ENCODE results near the gene SART3.
"Not testable (repeated sequence)": the region's sequence is repeated elsewhere in the genome, so short reads cannot be mapped to it uniquely, and the experiment has no call there.

Gene SART3

DNA sequence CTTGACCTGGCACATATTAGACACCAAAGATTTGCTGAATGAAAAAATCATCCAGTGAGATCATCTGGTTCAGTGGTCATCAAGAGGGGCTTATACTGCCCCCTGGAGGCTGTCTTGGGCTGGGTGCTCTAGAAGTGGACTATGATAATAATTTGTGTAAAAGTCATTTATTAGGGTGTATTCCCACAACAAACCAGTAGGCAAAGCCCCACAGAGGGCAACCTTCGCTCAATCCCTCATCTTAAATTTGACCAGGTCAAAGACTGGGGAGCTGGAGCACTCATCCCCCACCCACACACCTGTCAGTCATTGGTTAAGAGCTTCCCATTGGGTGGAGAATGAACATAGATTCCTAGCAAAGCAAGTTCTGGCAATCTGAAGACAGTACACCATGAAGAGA, 65.9 kb downstream of the SART3 start:
- TF ChIP-seq, protein P1, sequence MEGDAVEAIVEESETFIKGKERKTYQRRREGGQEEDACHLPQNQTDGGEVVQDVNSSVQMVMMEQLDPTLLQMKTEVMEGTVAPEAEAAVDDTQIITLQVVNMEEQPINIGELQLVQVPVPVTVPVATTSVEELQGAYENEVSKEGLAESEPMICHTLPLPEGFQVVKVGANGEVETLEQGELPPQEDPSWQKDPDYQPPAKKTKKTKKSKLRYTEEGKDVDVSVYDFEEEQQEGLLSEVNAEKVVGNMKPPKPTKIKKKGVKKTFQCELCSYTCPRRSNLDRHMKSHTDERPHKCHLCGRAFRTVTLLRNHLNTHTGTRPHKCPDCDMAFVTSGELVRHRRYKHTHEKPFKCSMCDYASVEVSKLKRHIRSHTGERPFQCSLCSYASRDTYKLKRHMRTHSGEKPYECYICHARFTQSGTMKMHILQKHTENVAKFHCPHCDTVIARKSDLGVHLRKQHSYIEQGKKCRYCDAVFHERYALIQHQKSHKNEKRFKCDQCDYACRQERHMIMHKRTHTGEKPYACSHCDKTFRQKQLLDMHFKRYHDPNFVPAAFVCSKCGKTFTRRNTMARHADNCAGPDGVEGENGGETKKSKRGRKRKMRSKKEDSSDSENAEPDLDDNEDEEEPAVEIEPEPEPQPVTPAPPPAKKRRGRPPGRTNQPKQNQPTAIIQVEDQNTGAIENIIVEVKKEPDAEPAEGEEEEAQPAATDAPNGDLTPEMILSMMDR (IDR thresholded peaks at IDR 0.05; ENCODE audit: borderline replicate concordance, control extremely low read depth, extremely low read depth, insufficient read depth, missing control alignments): peak; percentile 35
- in situ Hi-C loops (cut with MboI; ENCODE audit: low sequenced_read_pairs, unreplicated experiment): no loop called here
- peak; percentile 58 for DNase-seq (ENCODE audit: low spot score)

DNA sequence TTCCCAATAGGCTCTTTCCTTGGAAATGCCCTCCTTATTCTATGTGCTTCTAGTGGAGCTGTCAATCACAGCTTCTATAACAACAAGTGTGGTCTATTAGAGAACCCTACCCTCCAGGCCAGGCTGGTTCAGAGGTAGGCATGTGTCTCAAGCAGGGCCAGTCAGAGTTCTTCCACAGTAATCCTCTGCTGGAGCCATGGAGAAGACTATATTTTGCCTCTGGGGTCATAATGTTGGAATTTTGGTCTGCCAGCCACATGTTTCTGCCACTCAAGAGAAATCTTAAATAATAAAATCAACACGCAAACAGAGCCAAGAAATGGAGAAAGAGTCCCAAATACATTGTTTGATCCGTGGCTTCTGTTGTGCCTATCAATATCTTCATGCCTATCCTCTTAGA, 69.7 kb downstream of the SART3 start:
- TF ChIP-seq, protein P1 (IDR thresholded peaks at IDR 0.05; ENCODE audit: borderline replicate concordance, control extremely low read depth, extremely low read depth, insufficient read depth, missing control alignments): no peak
- DNase-seq (ENCODE audit: low spot score): no peak
- in situ Hi-C loops (cut with MboI; ENCODE audit: low sequenced_read_pairs, unreplicated experiment): no loop called here

DNA sequence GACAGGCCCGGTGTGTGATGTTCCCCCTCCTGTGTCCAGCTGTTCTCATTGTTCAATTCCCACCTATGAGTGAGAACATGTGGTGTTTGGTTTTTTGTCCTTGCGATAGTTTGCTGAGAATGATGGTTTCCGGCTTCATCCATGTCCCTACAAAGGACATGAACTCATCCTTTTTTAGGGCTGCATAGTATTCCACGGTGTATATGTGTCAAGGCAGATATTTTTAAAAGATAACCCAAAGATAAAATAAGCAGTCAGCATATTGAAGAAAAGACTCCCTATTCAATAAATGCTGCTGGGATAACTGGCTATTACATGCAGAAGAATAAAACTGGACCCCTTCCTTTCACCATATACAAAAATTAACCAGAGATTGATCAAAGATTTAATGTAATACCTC, 73.9 kb downstream of the SART3 start:
- DNase-seq (ENCODE audit: low spot score); in situ Hi-C loops (cut with MboI; ENCODE audit: low sequenced_read_pairs, unreplicated experiment): not testable (repeated sequence)

DNA sequence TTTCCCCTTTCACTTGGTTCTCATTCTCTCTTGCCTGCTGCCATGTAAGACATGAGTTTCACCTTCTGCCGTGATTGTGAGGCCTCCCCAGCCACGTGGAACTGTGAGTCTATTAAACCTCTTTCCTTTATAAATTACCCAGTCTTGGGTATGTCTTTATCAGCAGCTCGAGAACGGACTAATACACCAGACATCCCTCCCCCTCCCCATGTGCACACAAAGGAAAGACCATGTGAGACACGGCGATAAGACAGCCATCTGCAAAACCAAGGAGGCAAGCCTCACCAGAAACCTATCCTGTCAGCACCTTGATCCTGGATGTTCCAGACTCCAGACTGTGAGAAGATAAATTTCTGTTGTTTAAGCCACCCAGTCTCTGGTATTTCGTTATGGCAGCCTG, 75.6 kb downstream of the SART3 start:
- in situ Hi-C loops (cut with MboI; ENCODE audit: low sequenced_read_pairs, unreplicated experiment); DNase-seq (ENCODE audit: low spot score): not testable (repeated sequence)

DNA sequence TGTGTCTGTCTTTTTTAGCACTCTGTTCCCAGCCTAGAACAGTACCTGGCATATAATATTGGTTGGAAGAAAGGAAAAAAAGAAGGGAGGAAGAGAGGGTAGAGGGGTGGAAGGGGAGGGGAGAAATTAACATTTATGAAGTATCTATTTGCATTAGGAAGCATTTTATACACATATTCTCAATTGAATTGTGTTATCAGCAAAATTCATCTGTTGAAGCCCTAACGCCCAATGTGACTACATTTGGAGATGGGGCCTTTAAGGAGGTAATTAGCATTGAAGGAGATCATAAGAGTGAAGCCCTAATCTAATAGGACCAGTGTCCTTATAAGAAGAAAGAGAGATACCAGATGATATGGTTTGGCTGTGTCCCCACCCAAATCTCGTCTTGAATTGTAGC, 76.1 kb downstream of the SART3 start:
- TF ChIP-seq, protein P1 (IDR thresholded peaks at IDR 0.05; ENCODE audit: borderline replicate concordance, control extremely low read depth, extremely low read depth, insufficient read depth, missing control alignments): no peak
- no peak for DNase-seq (ENCODE audit: low spot score)
- in situ Hi-C loops (cut with MboI; ENCODE audit: low sequenced_read_pairs, unreplicated experiment): no loop called here

DNA sequence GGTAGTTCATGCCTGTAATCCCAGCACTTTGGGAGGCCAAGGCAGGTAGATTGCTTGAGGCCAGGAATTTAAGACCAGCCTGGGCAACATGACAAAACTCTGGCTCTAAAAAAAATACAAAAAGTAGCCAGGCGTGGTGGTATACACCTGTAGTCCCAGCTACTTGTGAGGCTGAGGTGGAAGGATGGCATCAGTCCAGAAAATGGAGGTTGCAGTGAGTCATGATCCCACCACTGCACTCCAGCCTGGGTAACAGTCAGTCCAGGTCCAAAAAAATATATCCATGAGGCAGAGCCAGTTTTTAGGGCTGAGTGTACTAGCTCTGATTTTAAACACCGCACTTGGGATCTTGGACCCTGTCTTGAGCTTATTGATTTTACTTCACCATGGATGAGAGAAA, 76.5 kb downstream of the SART3 start:
- in situ Hi-C loops (cut with MboI; ENCODE audit: low sequenced_read_pairs, unreplicated experiment): no loop called here
- DNase-seq (ENCODE audit: low spot score): no peak
- TF ChIP-seq, protein P1 (IDR thresholded peaks at IDR 0.05; ENCODE audit: borderline replicate concordance, control extremely low read depth, extremely low read depth, insufficient read depth, missing control alignments): no peak

DNA sequence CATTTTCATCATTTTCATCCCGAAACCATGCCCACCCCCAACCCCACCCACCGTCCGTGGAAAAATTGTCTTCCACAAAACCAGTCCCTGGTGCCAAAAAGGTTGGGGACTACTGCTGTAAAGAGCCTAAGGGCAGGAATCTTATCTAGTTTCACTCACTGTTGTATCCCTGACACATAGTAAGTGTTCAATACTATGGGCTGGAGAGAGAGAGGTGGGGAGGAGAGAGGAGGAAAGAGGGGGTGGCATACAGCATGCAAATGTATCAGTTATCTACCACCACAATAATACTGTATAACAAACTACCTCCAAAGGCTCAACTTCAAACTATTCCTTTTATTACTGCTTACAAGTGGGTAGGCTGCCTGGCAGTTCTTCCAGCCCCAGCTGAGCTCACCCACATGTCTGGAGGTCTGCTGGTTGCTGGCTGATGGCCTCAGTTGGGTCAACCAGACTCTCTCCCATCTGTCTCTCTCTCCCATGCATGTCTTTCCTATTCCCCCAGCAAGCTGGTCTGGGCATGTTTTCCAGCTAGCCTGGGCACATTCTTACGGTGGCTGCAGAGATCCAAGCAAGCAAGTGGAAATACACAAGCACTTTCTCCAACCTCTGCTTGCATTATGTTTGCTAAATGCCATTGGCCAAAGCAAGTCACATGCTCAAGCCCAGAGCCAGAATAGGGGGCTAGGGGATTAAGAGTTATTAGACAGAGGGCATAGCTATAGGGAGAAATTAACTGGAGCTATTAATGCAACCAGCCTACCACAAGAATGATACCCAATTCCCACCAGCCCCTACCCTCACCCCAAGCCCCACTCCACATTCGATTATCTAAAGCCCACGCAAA, 77.5 kb downstream of the SART3 start:
- TF ChIP-seq, protein P1 (IDR thresholded peaks at IDR 0.05; ENCODE audit: borderline replicate concordance, control extremely low read depth, extremely low read depth, insufficient read depth, missing control alignments): no peak
- in situ Hi-C loops (cut with MboI; ENCODE audit: low sequenced_read_pairs, unreplicated experiment): no loop called here

More for the DNA sequence above, 77.5 kb downstream of the SART3 start:
- no peak for DNase-seq (ENCODE audit: low spot score)
